ENCODE measurements around the gene SLCO2B1. TPM values are rescaled to one million over a fixed set of nuclear protein-coding genes. Genes with fewer than 3 reads are reported as not detected.

Gene SLCO2B1
- total RNA-seq, 2 experiments from 2014 or later = not detected

DNA sequence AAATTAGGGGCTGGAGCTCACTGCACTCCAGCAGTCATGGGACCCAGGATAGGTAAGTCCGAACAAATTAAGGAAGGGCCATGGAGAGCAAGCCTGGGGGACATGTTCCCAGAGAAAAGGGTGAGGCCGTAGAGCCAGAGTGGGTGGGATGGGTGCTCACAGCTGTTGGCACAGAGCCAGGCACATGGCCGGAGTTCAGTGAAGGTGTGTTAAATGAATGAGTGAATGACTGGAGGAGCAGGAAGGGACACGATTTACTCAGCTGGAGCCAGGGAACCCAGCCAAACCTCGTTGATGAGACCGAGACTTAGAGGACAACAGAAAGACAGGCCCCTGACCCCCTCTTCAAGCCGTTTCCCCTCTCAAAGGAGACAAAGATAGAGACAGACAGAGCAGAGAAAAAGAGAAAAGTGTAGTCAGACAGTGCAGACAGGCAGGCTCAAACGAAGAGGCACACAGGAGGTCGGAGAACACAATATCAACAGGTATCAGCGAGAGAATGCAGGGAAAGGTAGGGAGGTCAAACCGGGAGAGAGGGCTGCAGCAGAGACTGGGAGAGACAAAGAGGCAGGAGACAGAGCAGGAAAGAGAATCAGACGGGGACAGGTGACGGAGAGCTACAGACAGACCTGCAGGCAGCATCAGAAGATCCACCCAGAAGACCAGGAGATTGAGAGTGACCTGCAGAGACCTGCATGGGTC, 590 bp downstream of the SLCO2B1 start:
- peaks cover 1% of the 10 kb centered on the region for H3K27me3 Mint-ChIP-seq
- CTCF ChIA-PET = interaction anchor here (10.4 to 20.0 kb wide), 3 partner anchors 8 to 92 kb away, joined by 84 to 663 read pairs (median 557); partner anchors contain the start of gene TPBGL
- H3K36me3 Mint-ChIP-seq (ENCODE audit: low read depth) = no peaks in the 10 kb centered on the region
- H3K4me3 Mint-ChIP-seq = no peak overlapping the region
- intact Hi-C loops (cut with micrococcal nuclease) = no loop called here
- DNase-seq = no peak
- ATAC-seq = no peak
- no peak for TF ChIP-seq CTCF (IDR thresholded peaks at IDR 0.05)
- POLR2A ChIA-PET = interaction anchor here (1.6 kb wide), 1 partner anchor 15 kb away, joined by 3 read pairs; no protein-coding TSS in a partner anchor
- H3K4me1 Mint-ChIP-seq (ENCODE audit: low read depth) = peaks cover 2% of the 10 kb centered on the region
- no peaks in the 10 kb centered on the region for H3K9me3 Mint-ChIP-seq
- no peak overlapping the region for H3K27ac Mint-ChIP-seq

DNA sequence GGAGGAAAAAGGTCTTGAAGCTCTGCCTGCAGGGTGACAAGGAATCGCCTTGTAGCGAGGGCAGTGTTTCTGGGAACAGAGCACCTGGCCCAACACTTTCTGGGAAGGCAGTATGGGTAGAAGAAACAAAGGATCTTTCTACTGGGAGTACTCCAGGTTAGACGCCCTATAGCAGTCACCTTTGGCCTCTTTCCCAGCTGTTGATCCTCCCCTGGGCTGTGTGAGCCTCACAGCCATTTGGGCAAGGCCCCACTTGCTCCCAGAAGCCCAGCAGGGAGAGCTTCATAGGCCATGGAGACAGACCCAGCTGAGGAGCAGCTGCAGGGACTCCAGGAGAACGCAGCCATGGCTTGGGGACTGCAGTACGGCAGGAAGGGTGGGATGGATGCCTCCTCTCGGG, 1.2 kb downstream of the SLCO2B1 start:
- CTCF ChIA-PET = interaction anchor here (10.4 to 20.0 kb wide), 3 partner anchors 9 to 92 kb away, joined by 84 to 663 read pairs (median 557); partner anchors contain the start of gene TPBGL
- DNase-seq (no peak), ATAC-seq (no peak)
- TF ChIP-seq CTCF (IDR thresholded peaks at IDR 0.05) = no peak
- no peak overlapping the region for H3K4me3 Mint-ChIP-seq
- H3K27ac Mint-ChIP-seq = no peak overlapping the region
- H3K36me3 Mint-ChIP-seq (ENCODE audit: low read depth) = no peaks in the 10 kb centered on the region
- intact Hi-C loops (cut with micrococcal nuclease) = no loop called here
- POLR2A ChIA-PET = interaction anchor here (1.6 kb wide), 1 partner anchor 15 kb away, joined by 3 read pairs; no protein-coding TSS in a partner anchor
- H3K9me3 Mint-ChIP-seq = no peaks in the 10 kb centered on the region
- H3K27me3 Mint-ChIP-seq = peaks cover 1% of the 10 kb centered on the region
- H3K4me1 Mint-ChIP-seq (ENCODE audit: low read depth) = peaks cover 2% of the 10 kb centered on the region

DNA sequence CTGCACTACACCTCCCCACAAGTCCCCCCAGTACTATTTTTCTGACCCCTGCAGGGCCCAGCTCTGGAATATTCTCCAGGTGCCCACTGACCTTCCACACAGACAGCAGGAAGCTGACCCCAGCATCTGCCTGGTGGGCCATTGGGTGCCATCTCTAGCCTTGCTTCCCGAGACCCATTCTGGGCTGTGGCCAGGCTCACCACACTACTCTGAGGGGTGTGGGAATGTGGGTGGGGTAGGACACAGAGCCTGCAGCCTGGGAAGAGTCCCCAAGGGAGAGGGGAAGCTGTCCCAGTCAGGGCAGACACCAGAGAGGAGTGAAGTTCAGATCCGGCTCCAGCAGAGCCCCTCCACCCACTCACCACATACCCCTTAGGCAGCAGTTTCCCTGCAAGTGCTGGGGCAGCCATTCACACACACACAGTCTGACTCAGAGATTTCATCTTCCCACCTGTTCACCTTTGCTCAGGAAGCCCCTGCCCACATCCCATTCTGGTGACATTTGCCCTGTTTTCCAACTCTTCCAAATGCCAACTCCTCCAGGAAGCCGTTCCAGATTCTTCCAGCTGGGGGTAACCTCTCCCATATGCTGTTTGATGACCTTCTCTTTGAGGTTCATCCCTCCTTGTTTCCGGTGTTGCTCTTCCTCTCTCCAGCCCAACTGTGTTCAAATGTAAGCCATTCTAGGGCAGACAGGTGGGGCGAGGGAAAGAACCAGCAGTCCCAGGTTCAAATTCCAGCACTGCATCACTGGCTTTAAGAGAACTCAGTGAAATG, 1.9 kb downstream of the SLCO2B1 start:
- Mint-ChIP-seq H3K27ac (no peak overlapping the region), H3K4me1 (ENCODE audit: low read depth) (peaks cover 2% of the 10 kb centered on the region), H3K4me3 (no peak overlapping the region), H3K9me3 (no peaks in the 10 kb centered on the region), H3K36me3 (ENCODE audit: low read depth) (no peaks in the 10 kb centered on the region), H3K27me3 (peaks cover 1% of the 10 kb centered on the region)
- no peak for ATAC-seq
- TF ChIP-seq CTCF (IDR thresholded peaks at IDR 0.05) = no peak
- intact Hi-C loops (cut with micrococcal nuclease) = no loop called here
- ChIA-PET CTCF (interaction anchor here (10.4 to 19.5 kb wide), 2 partner anchors 10 to 51 kb away, joined by 84 to 557 read pairs; no protein-coding TSS in a partner anchor), POLR2A (interaction anchor here (0.5 kb wide), 1 partner anchor 148 kb away, joined by 3 read pairs; no protein-coding TSS in a partner anchor)
- DNase-seq = no peak

- H3K9me3 Mint-ChIP-seq = no peaks in the 10 kb centered on the region
- no peaks in the 10 kb centered on the region for H3K36me3 Mint-ChIP-seq (ENCODE audit: low read depth)
- TF ChIP-seq CTCF (IDR thresholded peaks at IDR 0.05) = no peak
- ChIA-PET POLR2A (no interaction called here), CTCF (interaction anchor here (1.8 to 19.5 kb wide), 3 partner anchors 12 to 86 kb away, joined by 7 to 557 read pairs (median 84); no protein-coding TSS in a partner anchor)
- ATAC-seq = no peak
- H3K4me1 Mint-ChIP-seq (ENCODE audit: low read depth) = peaks cover 2% of the 10 kb centered on the region
- DNase-seq = no peak
- no peak overlapping the region for H3K27ac Mint-ChIP-seq
- H3K27me3 Mint-ChIP-seq = peaks cover 1% of the 10 kb centered on the region
- no peak overlapping the region for H3K4me3 Mint-ChIP-seq
- intact Hi-C loops (cut with micrococcal nuclease) = no loop called here
These were observed 4.0 kb downstream of the SLCO2B1 start for GRCh38 chr11:75154646-75155569.
